ENCODE results near the gene CYTH4.
A peak's percentile ranks its signal among the peaks of the same experiment; 100 is the strongest.

CYTH4 gene

GRCh38 chr22:37292641-37293040 is 10.3 kb downstream of the CYTH4 start:
- DNase-seq = no peak

- DNase-seq = no peak
Measured at GRCh38 chr22:37293172-37293571, 10.9 kb downstream of the CYTH4 start.

- no peak for DNase-seq
Measured at GRCh38 chr22:37294747-37295146, 12.4 kb downstream of the CYTH4 start.

- no peak for DNase-seq
Measured at GRCh38 chr22:37295213-37295886, 13.0 kb downstream of the CYTH4 start.

- no peak for DNase-seq
Measured at GRCh38 chr22:37295946-37296345, 13.6 kb downstream of the CYTH4 start.

GRCh38 chr22:37298748-37299495 is 16.6 kb downstream of the CYTH4 start:
- DNase-seq = no peak

- DNase-seq = no peak
Measured at GRCh38 chr22:37299969-37300509, 17.7 kb downstream of the CYTH4 start.

GRCh38 chr22:37300551-37301017 is 18.3 kb downstream of the CYTH4 start:
- DNase-seq = peak; percentile 86

GRCh38 chr22:37301144-37301830 is 19.0 kb downstream of the CYTH4 start:
- peak; percentile 39 for DNase-seq

- no peak for DNase-seq
Measured at GRCh38 chr22:37302674-37303555, 20.6 kb downstream of the CYTH4 start.

GRCh38 chr22:37303821-37304274 is 21.5 kb downstream of the CYTH4 start:
- DNase-seq = no peak

- no peak for DNase-seq
Measured at GRCh38 chr22:37304595-37305343, 22.5 kb downstream of the CYTH4 start.

- no peak for DNase-seq
Measured at GRCh38 chr22:37305887-37306286, 23.6 kb downstream of the CYTH4 start.

GRCh38 chr22:37306494-37306829 is 24.2 kb downstream of the CYTH4 start:
- DNase-seq = no peak

GRCh38 chr22:37308385-37309200 is 26.3 kb downstream of the CYTH4 start:
- DNase-seq = no peak

GRCh38 chr22:37309211-37310074 is 27.1 kb downstream of the CYTH4 start:
- peak; percentile 54 for DNase-seq

- DNase-seq = no peak
Measured at GRCh38 chr22:37310075-37310606, 27.8 kb downstream of the CYTH4 start.

- DNase-seq = no peak
Measured at GRCh38 chr22:37310815-37311595, 28.7 kb downstream of the CYTH4 start.

All from GF-D8 (cell line).